NCI-H345 (cell line): ENCODE measurements around the gene SYNDIG1L.
A peak's percentile ranks its signal among the peaks of the same experiment; 100 is the strongest.
"Not testable (repeated sequence)": the region's sequence is repeated elsewhere in the genome, so short reads cannot be mapped to it uniquely, and the experiment has no call there.

Experiments used
- DNase-seq: peaks from one replicate; lab custom pipeline; 2025; lab: John Stamatoyannopoulos, UW

Gene SYNDIG1L

GRCh38 chr14:74402401-74403251, 23.4 kb downstream of the SYNDIG1L start:
- no peak for DNase-seq

GRCh38 chr14:74401504-74402241, 24.3 kb downstream of the SYNDIG1L start:
- DNase-seq = no peak

- no peak for DNase-seq
Observed at GRCh38 chr14:74400919-74401503, 25.0 kb downstream of the SYNDIG1L start.

GRCh38 chr14:74400031-74400685, 25.9 kb downstream of the SYNDIG1L start:
- no peak for DNase-seq

GRCh38 chr14:74395094-74395493, 30.9 kb downstream of the SYNDIG1L start:
- DNase-seq = no peak

- no peak for DNase-seq
Observed at GRCh38 chr14:74394549-74394948, 31.5 kb downstream of the SYNDIG1L start.

- no peak for DNase-seq
Observed at GRCh38 chr14:74392616-74393570, 33.1 kb downstream of the SYNDIG1L start.

GRCh38 chr14:74391479-74391878, 34.5 kb downstream of the SYNDIG1L start:
- DNase-seq = no peak

GRCh38 chr14:74390505-74390904, 35.5 kb downstream of the SYNDIG1L start:
- DNase-seq = not testable (repeated sequence)

- no peak for DNase-seq
Observed at GRCh38 chr14:74389980-74390379, 36.0 kb downstream of the SYNDIG1L start.

- no peak for DNase-seq
Observed at GRCh38 chr14:74382231-74382630, 43.8 kb downstream of the SYNDIG1L start.

- DNase-seq = not testable (repeated sequence)
Observed at GRCh38 chr14:74381571-74381970, 44.4 kb downstream of the SYNDIG1L start.

- DNase-seq = no peak
Observed at GRCh38 chr14:74380845-74381244, 45.2 kb downstream of the SYNDIG1L start.

- no peak for DNase-seq
Observed at GRCh38 chr14:74380172-74380571, 45.8 kb downstream of the SYNDIG1L start.

GRCh38 chr14:74377976-74378690, 47.9 kb downstream of the SYNDIG1L start:
- DNase-seq = no peak

- DNase-seq = no peak
Observed at GRCh38 chr14:74368441-74368840, 57.6 kb downstream of the SYNDIG1L start.

GRCh38 chr14:74368026-74368425, 58.0 kb downstream of the SYNDIG1L start:
- no peak for DNase-seq

GRCh38 chr14:74364271-74364880, 61.6 kb downstream of the SYNDIG1L start:
- no peak for DNase-seq

GRCh38 chr14:74362361-74362915, 63.6 kb downstream of the SYNDIG1L start:
- peak; percentile 77 for DNase-seq

- DNase-seq = no peak
Observed at GRCh38 chr14:74360163-74360562, 65.8 kb downstream of the SYNDIG1L start.
